HG02870 (cell line): ENCODE data around the gene JPH2.
"Not testable (repeated sequence)": the region's sequence is repeated elsewhere in the genome, so short reads cannot be mapped to it uniquely, and the experiment has no call there.

ENCODE experiments used
- ATAC-seq: cut with Tn5 transposase; IDR thresholded peaks from one replicate; pipeline ENCODE4 v1.9.1; 2021; ENCODE audit warnings: mild to moderate bottlenecking, moderate library complexity; ENCODE audit not compliant: unreplicated experiment

The JPH2 gene

DNA sequence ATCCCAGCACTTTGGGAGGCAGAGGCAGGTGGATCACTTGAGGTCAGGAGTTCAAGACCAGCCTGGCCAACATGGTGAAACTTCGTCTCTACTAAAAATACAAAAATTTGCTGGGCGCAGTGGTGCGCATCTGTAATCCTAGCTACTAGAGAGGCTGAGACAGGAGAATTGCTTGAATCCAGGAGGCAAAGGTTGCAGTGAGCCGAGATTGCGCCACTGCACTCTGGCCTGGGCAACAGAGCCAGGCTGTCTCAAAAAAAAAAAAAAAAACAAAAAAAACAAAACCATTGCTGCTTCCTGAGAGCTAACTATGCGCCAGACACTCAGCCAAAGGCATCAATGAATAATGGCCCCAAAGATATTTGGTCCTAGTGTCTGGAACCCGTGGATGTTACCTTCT, 57.7 kb downstream of the JPH2 start:
- ATAC-seq = not testable (repeated sequence)

DNA sequence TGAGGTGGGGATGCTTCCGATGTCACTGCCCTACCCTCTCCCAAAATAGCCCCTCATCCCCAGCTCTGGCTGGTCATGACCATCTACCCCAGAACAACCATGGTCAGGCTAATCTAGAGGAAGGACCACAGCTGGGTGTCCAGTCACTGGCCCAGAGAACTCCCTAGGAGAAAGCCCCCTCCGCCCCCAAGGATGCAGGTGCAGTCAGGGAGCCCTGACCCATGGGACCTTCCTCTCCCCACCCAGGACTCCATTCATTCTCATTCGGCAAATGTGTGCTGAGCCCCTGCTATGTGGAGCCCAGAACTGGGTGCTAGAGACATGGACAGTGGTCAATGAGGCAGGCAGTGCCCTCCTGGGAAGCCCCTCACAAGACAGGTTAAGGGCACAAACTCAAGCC, 60.5 kb downstream of the JPH2 start:
- ATAC-seq = no peak

- no peak for ATAC-seq
Measured at GRCh38 chr20:44125332-44126127, 61.5 kb downstream of the JPH2 start.

DNA sequence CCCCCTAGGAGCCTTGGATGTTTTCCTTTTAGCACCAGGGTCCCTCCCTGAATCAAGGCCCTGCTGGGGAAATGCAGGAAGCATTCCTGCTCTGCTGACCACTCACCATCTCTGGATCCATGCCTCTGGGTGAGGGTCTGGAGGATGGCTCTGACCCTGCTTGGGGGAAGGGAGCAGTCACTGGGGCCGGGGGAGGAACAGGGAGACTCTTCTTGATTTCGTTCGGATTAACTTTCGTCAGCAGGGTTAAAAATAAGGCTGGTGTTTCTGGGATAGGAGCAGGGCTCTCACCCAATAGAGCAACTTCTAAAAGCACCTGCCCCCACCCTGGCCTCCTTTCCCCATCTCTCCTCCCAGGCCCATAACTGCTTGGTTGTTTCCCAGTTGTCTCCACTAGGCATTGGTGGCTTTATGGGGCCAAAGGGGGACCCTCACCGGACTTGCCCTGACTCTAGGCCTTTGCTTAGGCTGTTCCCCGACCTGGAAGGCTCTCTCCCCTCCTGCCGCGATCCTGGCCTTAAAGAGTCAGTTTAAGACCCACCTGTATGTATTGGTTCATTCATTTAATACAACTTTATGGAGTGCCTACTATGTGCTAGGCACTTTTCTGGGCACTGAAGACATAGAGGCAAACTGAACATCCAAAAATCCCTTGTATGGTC, 63.0 kb downstream of the JPH2 start:
- no peak for ATAC-seq

GRCh38 chr20:44123251-44123650, 63.7 kb downstream of the JPH2 start:
- ATAC-seq = no peak

GRCh38 chr20:44120676-44121425, 66.1 kb downstream of the JPH2 start:
- ATAC-seq = no peak

DNA sequence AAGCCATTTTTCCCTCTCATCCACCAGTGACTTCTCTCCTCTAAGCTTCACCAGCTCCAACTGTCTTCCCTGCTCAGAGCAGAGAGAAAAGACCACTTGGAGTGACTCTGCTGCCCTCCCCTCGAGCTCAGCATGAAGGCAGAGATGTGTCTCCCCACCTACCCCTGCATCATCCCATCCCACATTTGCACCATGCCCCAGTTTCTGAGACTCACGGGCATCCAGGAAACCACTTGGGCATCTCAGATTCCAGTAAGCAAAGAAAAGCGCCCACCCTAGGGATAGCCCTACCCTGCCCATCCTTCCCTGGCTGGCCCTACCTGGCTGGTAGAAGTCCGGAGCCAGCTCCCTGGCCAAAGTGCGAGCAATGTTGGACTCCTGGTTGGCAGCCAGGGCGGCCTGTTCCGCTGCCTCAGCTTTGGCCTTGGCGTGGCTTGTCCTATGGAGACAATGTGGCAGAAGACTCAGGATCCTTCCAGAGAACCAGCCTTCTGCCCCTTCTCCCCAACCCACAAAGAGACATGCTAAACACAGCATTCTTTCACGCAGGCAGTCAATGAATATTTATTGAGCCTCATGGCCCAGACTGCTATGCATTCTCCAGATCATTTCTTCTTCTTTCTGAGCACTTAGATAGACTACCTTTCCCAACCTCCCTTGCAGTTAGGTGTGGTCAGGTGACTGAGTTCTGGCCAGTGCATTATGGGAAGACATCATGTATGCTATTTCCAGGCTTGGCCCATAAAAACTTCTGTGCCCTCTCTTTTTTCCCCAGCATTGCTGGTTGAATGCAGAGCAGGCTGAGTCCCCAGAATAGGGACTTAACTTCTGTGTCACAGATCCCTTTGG, 68.6 kb downstream of the JPH2 start:
- no peak for ATAC-seq

GRCh38 chr20:44117296-44118184, 69.4 kb downstream of the JPH2 start:
- no peak for ATAC-seq

- ATAC-seq = no peak
Measured at GRCh38 chr20:44115762-44116644, 71.0 kb downstream of the JPH2 start.

GRCh38 chr20:44115181-44115580, 71.8 kb downstream of the JPH2 start:
- no peak for ATAC-seq

DNA sequence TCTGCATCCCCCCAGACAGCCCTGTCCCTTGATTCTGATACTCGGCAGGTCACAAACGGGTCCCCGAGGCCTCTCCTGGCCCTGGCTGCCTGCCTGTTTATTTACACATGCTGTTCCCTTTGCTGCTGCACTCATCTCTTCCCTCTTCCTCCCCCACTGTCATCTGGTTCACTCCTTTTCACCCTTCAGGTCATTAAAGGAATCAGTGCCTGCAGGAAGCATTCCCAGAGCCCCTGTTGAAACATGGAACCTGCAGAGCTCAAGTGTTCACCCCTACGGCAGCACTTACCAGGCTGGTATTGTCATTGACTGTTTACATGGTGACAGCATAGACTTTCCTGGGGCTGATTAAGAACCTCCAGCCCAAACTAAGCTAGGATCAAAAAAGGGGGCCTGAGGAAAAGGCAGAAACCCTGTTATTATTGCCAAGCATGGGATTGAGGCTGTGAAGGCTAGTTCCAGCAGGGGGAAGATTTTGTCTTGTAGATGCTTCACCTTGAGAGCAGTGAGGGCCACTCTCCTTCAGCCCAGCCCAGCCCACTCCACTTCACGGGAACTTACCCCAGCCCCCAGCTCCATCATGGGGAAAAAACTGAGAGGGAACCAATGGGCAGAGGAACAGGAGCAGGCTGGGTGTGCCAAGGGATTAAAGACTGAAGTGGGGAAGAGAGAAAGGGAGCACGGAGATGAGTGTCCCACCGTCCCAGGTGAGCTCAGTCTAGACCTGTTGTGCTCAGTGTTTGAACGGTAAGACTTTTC, 73.2 kb downstream of the JPH2 start:
- ATAC-seq = no peak

DNA sequence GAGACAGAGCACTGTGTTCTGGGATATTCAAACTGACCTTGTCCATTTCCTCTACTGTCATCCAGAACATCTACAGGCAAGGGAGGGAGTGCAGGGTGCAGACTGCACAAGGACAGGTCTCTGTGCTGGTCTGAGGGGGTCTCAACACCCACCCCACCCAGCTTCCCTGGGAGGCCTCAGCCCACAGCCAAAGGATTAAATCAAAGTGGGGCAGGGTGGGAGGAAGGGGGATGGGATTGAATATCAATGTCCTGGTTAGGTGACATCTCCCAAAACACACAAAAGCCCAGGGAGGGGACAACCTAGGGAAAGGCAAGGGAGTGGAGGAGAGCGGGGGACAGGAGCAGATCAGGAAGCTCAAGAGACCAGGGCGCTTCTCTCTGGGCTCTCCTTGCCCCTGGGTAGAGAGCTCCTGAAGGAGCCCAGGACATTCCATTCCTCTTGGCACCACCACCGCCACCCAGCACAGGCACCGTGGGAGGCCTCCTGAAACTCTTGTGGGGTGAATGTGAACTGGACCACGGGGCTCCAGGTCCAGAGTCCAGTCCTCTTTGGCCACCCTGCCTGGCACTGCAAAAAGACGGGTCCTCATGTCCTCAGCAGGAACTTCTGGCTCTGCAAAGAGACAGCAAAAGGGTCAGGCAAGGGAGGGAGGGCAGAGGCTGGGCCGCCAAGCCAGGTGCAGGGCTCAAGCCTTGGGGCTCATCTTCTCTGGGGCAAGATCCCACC, 73.9 kb downstream of the JPH2 start:
- ATAC-seq = no peak

- no peak for ATAC-seq
Measured at GRCh38 chr20:44112456-44112855, 74.5 kb downstream of the JPH2 start.

DNA sequence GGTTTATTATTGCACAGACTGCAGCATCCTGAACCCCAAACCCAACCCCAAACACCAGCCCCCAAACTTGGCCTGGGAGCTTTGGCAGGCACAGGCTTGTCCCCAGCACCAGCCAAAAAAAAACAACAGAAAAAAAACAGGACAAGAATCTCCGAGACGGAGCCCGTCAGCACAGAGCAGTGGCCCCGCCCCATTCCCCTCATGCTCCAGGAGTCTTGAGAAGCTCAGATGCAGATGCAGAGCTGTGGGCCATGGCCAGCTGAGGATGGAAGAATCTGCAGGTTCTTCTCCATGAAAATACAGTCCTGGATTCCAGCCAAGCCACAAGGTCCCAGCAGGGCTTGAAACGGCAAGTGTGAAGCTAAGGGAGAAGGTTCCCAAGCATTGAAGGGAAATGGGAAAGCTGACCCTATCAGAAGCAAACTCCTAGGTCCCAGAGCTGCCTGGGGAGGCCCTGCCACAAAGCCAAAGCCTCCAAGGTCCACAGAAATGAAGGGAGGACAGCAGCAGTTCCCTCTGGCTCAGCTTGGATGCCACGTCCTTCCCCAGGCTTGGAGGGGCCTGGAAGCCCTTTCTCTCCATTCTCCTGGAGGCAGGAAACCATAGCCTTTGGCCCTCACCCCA, 75.2 kb downstream of the JPH2 start:
- ATAC-seq = no peak

DNA sequence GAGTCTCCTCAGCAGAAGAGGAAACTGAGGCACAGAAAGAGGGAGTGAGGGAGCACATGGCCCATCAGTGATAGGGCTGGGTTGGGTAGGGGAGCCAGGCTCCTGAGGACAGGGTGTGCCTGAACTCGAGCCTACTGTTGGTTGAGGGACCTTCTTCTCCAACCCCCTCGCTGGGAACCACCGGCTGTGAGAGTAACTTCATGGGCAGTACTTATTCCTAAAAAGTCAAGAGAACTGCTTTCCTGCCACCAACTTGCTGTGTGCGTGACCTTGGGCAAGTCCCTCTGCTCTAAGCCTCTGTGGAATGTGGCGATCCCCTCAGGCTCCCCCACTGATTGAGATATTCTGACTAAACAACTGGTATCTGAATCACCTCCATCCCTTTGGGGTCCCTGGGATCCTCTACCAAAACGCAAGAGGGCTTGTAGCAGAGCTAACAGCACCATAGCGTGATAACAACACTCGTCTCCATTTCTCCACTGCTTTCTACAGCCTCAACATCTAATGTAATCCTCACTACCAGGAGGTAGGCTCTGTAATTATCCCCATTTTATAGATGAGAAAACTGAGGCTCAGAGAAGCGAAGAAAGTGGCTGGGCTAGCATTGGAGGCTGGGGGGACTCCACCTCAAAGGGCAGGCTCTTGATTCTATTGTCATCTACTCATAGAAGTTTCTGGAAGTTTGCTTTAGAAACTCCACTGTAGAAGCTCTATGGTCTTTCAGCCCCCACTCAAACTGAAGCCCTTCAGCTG, 76.0 kb downstream of the JPH2 start:
- ATAC-seq = no peak

DNA sequence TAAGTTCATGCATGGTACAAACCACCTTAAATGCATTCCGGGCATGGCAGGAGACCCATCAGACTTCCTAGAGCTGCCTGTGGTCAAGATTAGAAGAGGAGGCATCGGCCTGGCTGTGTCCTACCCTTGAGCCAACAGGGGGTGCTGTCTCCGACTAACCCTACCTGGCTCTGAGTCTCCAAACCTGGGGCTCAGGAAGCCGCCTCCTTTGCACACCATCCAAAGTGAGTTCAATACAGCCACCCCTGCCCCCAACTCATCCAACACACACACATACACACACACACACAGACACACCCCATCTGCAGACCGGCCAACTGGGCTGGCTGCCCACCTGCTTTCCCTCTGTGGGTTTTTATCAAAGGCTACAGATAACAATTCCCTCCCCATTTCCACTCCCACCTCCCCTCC, 77.0 kb downstream of the JPH2 start:
- no peak for ATAC-seq
